Breast epithelium (tissue), 4 donors: ENCODE measurements around the gene NDUFAF3. TPM values are rescaled to one million over a fixed set of nuclear protein-coding genes. Genes with fewer than 3 reads are reported as not detected.
A peak's percentile ranks its signal among the peaks of the same experiment; 100 is the strongest.

Experiments
- DNase-seq, 2 donors: peaks; one replicate each; pipeline ENCODE4 v3.0.0-alpha.2; 2019; ENCODE audit warnings: low spot score in 2 of 2
- H3K27ac ChIP-seq, 2 donors: fragments of 200-600 bp; sonication (generic) in 1 of 2; one replicate each; pipeline ENCODE4 v1.5.1; 2016 to 2019; ENCODE audit warnings: mild to moderate bottlenecking in 1 of 2
- H3K27me3 ChIP-seq, 2 donors: fragments of 200-600 bp; sonication (generic) in 1 of 2; one replicate each; pipeline versions ENCODE4 v1.5.1 to v1.6.0; 2017 to 2019; ENCODE audit warnings: control low read depth in 1 of 2, mild to moderate bottlenecking in 1 of 2
- H3K36me3 ChIP-seq: fragments of 200-600 bp; one replicate; pipeline ENCODE4 v1.5.1; 2019
- H3K4me1 ChIP-seq, 2 donors: fragments of 200-600 bp; sonication (generic); one replicate each; pipeline ENCODE4 v1.5.1; 2016 to 2019; ENCODE audit warnings: control low read depth in 1 of 2
- H3K4me3 ChIP-seq, 3 donors: fragments of 200-600 bp; sonication (generic); 1 replicate in 2 of 3; 2 replicates in 1 of 3; pipeline ENCODE4 v1.5.1; 2016 to 2019; ENCODE audit warnings: mild to moderate bottlenecking in 3 of 3, moderate library complexity in 2 of 3
- H3K9me3 ChIP-seq, 2 donors: fragments of 200-600 bp; sonication (generic) in 1 of 2; one replicate each; pipeline ENCODE4 v1.5.1; 2016 to 2019; ENCODE audit warnings: control low read depth in 1 of 2
- POLR2A ChIP-seq: fragments of 450-650 bp; IDR thresholded peaks from one replicate; pipeline ENCODE4 v1.6.1; 2016; ENCODE audit warnings: antibody characterized with exemption, mild to moderate bottlenecking, moderate library complexity
- POLR2AphosphoS5 ChIP-seq, 3 donors: sonication (generic); formaldehyde crosslinking; IDR thresholded peaks; one replicate each; pipeline ENCODE4 v1.6.1; 2017; ENCODE audit warnings: antibody characterized with exemption in 3 of 3
- intact Hi-C: fragments of 100-400 bp; cut with DNase I; formaldehyde crosslinking; loops from one replicate; pipeline ENCODE4 v1.15.1; 2023; ENCODE audit warnings: low total_unique reads
- total RNA-seq, 3 donors: library from RNA; depleted of rRNA; stranded (reverse); fragments of >200 nt; gene quantifications; one replicate each; pipeline ENCODE4 v1.1.0, GENCODE V29; 2016
- TF ChIP-seq, protein P1 (sequence below), 3 donors: fragments of 450-650 bp; IDR thresholded peaks; one replicate each; pipeline ENCODE4 v1.5.1; 2016 to 2017; ENCODE audit warnings: antibody characterized with exemption in 3 of 3, mild to moderate bottlenecking in 3 of 3, moderate library complexity in 3 of 3

Gene NDUFAF3
- total RNA-seq, 3 donors from 2014 or later: 151 to 171 (median 164) TPM

DNA sequence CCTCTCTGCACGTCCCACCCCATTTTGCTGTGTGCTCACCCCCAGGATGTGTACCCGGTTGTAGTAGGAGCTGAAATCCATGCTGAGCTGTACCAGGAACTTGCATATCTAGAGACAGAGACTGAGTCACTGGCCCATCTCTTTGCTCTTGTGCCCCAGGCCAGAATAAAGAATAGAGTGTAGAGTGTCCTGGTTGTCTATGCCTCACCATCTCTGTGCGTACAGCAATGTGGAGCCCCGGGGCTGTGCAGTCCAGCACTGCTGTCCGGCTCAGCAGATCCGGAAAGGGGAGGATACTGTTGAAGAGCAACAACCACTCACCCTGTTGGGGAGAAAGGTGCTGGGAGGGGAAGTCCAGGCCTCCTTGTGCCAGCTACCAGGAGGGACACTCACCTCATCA lies 6.2 kb upstream of the NDUFAF3 start:
- no peaks in the 10 kb centered on the region for H3K9me3 ChIP-seq
- intact Hi-C loops: no loop called here
- peak in 1 of 2 donors; percentile 72 for DNase-seq
- H3K4me3 ChIP-seq: no peak overlapping the region
- H3K36me3 ChIP-seq: peaks cover 7% of the 10 kb centered on the region
- H3K4me1 ChIP-seq: peaks cover 9 to 10% of the 10 kb centered on the region in 2 donors
- H3K27ac ChIP-seq: no peak overlapping the region
- TF ChIP-seq POLR2A (no peak), POLR2AphosphoS5 (IDR thresholded peaks at IDR 0.05) (no peak)
- TF ChIP-seq, protein P1, sequence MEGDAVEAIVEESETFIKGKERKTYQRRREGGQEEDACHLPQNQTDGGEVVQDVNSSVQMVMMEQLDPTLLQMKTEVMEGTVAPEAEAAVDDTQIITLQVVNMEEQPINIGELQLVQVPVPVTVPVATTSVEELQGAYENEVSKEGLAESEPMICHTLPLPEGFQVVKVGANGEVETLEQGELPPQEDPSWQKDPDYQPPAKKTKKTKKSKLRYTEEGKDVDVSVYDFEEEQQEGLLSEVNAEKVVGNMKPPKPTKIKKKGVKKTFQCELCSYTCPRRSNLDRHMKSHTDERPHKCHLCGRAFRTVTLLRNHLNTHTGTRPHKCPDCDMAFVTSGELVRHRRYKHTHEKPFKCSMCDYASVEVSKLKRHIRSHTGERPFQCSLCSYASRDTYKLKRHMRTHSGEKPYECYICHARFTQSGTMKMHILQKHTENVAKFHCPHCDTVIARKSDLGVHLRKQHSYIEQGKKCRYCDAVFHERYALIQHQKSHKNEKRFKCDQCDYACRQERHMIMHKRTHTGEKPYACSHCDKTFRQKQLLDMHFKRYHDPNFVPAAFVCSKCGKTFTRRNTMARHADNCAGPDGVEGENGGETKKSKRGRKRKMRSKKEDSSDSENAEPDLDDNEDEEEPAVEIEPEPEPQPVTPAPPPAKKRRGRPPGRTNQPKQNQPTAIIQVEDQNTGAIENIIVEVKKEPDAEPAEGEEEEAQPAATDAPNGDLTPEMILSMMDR (IDR thresholded peaks at IDR 0.05): no peak
- H3K27me3 ChIP-seq: no peaks in the 10 kb centered on the region

DNA sequence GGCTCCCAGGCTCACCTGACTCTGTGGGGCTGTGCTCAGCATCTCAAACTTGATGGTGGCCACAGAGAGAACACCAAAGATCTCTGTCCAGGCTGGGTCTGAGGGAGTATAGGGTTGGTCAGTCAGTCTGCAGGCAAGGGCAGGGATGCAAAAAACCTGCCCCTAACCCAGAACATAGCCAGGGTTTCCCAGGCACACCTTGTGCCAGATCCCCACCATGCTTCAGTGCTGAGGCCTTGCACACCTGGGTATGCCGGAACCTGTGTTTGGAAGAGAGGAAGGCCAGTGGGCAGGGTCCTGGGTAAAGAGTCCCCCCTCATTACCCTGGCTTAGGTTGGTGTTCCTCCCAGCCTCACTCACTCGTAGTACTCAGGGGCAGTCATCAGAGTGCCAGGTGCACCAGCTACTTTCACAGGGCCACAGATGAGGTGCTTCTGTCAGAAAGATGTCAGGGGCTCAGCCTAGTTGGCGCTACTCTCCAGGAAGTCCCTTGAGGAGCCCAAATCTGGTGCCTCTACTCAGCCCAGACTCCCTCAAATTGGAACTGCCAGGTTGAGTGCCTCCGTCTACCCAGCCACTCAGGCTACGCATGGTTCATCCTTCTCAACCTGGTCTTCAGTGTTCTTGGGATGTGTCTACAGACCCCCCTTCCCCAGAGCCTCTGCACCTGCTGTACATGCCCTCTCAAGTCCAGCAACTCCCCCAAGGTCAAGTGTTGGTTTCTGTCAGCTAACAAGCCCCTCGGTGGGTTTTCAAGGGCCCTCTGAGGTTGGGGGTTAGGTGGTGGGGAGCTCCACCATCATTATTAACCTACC lies 5.3 kb upstream of the NDUFAF3 start:
- H3K9me3 ChIP-seq: no peaks in the 10 kb centered on the region
- peaks cover 9 to 10% of the 10 kb centered on the region in 2 donors for H3K4me1 ChIP-seq
- no peak for TF ChIP-seq POLR2AphosphoS5 (IDR thresholded peaks at IDR 0.05)
- TF ChIP-seq POLR2A: no peak
- TF ChIP-seq, protein P1 (IDR thresholded peaks at IDR 0.05): no peak
- peaks cover 7% of the 10 kb centered on the region for H3K36me3 ChIP-seq
- H3K27ac ChIP-seq: peak overlapping the region; percentile 0 to 93
- H3K27me3 ChIP-seq: no peaks in the 10 kb centered on the region
- no peak for DNase-seq
- intact Hi-C loops: no loop called here
- H3K4me3 ChIP-seq: peak overlapping the region in 1 of 3 donors; percentile 95

DNA sequence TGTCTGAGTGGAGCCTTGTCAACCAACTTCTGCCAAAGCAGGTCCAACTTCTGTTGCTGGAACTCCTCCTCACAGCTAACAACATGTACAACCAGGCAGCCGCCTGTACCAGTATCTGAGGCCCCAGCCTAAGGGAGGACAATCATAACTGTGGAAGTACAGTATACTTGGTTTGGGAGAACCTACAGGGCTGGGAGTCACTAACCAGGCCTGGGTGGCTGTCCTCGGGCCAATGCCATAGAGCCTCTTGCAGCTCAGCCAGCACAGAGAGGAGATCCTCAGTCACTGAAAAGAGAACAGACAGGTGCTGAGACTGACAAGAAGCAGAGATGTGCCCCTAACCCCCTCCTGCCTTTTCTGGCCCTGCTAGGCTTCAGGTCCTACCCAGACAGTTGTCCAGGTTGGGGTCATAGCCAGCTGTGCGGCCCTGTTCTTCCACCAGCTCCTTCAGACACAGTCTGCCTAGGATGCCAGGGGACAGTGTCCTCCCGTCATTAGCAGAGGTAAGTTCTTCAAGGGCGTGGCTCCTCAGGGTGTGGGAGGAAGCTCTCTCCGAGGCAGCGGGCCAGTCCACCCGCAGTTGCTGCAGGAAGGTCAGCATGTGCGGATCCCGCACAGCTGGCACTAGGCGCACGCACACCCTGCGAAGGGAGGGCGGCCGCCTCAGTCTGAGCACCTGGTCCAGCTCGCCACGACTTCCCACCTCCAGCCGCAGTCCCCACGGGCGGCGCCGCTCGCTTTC lies 4.5 kb upstream of the NDUFAF3 start:
- peak overlapping the region; percentile 83 to 95 (median 86) for H3K4me3 ChIP-seq
- peaks cover 9 to 10% of the 10 kb centered on the region in 2 donors for H3K4me1 ChIP-seq
- TF ChIP-seq POLR2AphosphoS5 (IDR thresholded peaks at IDR 0.05) (no peak), POLR2A (no peak)
- TF ChIP-seq, protein P1 (IDR thresholded peaks at IDR 0.05): no peak
- no peaks in the 10 kb centered on the region for H3K9me3 ChIP-seq
- peak overlapping the region; percentile 85 to 93 for H3K27ac ChIP-seq
- H3K36me3 ChIP-seq: peaks cover 7% of the 10 kb centered on the region
- no peaks in the 10 kb centered on the region for H3K27me3 ChIP-seq
- no peak for DNase-seq
- intact Hi-C loops: no loop called here

DNA sequence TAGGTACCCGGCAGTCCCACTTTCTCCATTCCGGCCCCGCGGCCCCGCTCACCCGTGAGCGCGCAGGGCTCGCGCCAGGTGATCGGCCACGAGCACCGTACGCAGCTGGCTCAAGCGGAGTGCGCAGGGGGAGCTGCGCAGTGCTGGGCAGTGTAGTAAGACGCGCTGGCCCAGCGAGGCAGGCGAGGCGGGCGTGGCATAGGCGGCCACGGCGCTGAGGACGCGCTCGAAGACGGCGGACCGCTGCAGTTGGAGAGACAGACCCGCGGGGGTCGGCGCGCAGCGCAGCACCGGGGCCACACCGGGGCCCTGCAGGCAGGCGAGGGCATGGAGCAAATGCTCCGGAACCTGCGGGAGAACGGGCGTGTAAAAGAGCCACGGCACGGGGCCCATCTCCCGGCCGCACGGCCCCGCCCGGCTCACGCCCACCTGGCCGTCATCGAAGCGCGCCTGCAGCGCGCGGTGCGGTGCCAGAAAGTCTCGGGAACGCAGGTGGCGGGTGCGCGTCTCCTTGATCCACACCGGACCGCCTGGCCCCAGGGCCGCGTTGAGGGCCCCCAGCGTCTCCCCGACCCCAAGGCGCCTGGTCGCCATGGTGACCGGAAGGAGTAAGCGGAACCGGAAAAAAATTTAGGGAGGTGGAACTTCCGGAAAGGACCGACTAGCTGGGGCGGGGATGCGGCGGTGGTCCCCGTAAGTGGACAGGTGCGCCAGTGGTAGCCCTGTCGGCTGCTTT lies 3.8 kb upstream of the NDUFAF3 start, which contains the start of gene DALRD3:
Gene DALRD3 (minus strand): TSS at position 610 of the 736 bp plus-strand sequence. CDS start 16 bp downstream, at position 594.
- intact Hi-C loops: no loop called here
- DNase-seq: peak; percentile 47 to 63
- H3K4me1 ChIP-seq: peaks cover 14 to 15% of the 10 kb centered on the region in 2 donors

More for the DNA sequence above, 3.8 kb upstream of the NDUFAF3 start, which contains the start of gene DALRD3:
- TF ChIP-seq POLR2A (peak; percentile 86), POLR2AphosphoS5 (IDR thresholded peaks at IDR 0.05) (peak in 2 of 3 donors; percentile 59 to 76)
- TF ChIP-seq, protein P1 (IDR thresholded peaks at IDR 0.05): no peak
- peak within 1 kb of the TSS; percentile 85 to 100 for H3K27ac ChIP-seq
- H3K36me3 ChIP-seq: peaks cover 7% of the 10 kb centered on the region
- no peaks in the 10 kb centered on the region for H3K9me3 ChIP-seq
- H3K27me3 ChIP-seq: no peaks in the 10 kb centered on the region
- peak within 1 kb of the TSS; percentile 83 to 95 (median 86) for H3K4me3 ChIP-seq
